HG03064 (cell line): ENCODE results near the gene DNAH14.

Source experiments
- ATAC-seq: cut with Tn5 transposase; IDR thresholded peaks from one replicate; pipeline ENCODE4 v1.9.1; 2021; ENCODE audit warnings: low read depth; ENCODE audit not compliant: unreplicated experiment

The DNAH14 gene

GRCh38 chr1:225422795-225423517 lies 493.5 kb downstream of the DNAH14 start:
- ATAC-seq = no peak

DNA sequence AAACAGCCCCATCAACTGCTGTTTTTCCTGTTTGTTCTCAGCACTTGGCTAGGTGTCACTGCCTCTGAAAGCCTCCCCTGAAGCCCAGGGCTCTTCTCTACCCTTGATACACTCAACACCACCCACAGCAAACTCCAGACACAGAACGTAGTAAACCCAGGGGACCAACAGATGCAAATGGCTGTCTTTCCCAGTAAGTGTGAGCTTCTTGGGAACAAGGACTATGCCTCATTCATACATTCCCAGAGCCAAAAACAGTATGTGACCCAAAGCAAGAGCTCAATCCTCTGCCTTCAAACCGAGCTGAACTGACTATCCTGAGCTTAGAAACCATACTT lies 494.0 kb downstream of the DNAH14 start:
- no peak for ATAC-seq

DNA sequence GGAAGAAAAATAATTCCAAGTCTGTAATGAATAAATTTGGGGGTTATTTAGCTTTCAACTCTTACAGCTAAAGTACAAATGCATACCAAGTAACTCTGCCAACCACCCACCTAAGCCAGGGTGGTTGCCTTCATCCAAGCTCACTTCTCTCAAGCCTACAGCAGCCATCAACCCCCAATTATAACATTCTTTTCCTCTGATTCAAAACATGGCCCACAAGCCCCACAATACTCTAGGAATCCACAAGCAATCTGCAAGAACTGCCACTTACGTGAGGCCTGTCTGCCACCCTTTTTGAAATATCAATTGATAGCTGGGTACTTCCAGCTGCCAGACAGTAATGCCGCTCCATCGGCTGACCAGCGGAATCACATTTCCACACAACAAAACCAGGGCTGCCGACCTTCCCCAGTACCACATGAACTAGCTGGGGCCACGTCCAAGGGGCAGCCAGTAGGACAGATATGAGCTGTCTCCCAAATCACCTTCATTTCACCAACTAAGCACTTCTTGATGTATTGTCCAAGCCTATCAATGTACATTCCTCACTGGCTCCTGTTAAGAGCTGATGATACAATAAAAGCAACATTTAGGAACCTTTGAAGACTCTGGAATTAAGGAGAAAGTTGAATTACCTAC lies 495.2 kb downstream of the DNAH14 start:
- no peak for ATAC-seq

GRCh38 chr1:225425201-225425786 lies 495.8 kb downstream of the DNAH14 start:
- no peak for ATAC-seq

DNA sequence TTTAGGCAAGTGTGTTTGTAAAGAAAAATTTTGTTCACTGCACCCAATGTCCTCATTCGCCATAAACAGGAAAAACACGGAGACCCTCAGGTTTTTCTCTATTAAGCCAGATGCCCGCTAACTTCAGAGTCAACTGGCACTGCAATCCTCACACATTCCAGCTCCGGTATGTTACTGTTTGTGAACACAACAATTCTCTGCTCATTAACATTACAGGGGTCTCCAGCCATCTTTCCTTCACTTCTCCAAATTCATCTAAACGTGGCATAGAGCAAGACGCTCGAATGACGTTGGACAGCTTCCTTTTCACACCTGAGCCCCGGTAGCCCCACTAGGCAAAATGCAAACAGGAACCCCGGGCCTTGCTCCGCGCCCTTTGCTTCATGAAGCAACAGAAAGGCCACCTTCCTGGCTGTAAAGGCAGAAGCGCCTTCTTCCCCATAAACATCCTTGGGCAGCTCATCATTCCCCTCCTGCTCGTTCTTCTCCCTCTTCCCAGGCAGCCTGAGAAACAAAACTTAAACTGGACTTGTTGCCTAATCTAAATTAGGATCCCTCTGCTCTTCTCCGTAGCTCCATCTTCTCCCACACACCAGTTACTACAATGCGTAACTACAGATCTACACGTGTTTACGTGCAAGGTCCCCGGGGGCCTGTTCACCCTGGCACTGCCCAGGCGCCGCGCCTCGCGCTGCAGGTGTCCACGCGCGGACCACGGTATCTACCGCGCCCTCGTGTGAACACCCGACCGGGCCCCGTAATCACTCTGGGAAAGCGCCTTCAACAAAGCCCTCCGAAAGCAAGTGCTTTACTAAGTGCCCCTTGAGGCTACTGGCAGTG lies 497.1 kb downstream of the DNAH14 start:
- ATAC-seq = no peak

GRCh38 chr1:225427235-225428067 lies 498.0 kb downstream of the DNAH14 start, which contains the start of gene LBR:
TSS of gene LBR (minus strand) at chr1:225428038. CDS start at chr1:225424075, 3,963 bp downstream.
- peak; percentile 33 for ATAC-seq

GRCh38 chr1:225428068-225428880 lies 498.8 kb downstream of the DNAH14 start:
- peak; percentile 86 for ATAC-seq

DNA sequence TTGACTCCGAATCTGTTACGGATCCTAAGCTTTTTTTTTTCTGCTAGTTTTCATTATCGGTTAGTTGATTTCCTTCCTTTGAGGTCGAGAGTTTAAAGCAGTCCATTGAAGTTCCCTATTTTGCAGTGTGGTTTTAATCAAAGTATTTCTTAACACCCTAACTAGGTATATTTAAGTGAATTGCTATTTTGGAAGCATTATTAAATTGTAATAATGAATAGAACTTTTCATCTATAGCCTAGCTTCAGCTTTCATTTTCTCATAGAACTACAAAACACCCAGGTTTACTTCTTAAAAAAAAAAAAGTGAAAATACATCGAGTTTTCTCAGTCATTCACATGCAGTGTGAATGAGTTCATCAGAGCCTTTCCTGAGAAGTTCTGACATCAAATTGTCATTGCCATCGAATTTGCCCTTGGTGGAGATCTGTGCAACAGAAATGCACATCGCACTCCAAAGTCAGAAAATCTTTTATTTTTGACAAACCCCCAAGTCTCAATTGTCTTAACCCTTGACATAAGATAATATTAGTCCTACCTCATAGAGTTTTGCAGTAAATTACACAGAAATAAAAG lies 499.5 kb downstream of the DNAH14 start:
- no peak for ATAC-seq

DNA sequence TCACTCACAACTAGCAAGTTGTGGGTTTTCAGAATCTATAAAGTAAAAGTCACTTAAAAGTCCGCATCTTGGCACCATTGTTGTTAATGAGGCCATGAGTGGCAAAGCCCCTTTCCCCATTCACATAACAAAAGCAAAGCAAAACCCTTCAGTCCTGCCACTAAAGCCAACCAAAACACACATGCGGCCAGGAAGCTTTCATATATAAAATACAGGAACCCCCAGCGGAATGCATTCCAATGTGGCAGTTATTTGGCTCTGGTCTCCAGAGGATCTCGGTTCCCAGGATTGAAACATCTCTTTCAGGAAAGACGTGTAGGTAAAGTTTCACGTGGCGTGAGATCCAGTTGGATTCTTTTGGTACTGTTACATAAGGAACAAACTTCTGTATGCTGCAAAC lies 500.8 kb downstream of the DNAH14 start:
- no peak for ATAC-seq

GRCh38 chr1:225431081-225431863 lies 501.8 kb downstream of the DNAH14 start:
- ATAC-seq = no peak

DNA sequence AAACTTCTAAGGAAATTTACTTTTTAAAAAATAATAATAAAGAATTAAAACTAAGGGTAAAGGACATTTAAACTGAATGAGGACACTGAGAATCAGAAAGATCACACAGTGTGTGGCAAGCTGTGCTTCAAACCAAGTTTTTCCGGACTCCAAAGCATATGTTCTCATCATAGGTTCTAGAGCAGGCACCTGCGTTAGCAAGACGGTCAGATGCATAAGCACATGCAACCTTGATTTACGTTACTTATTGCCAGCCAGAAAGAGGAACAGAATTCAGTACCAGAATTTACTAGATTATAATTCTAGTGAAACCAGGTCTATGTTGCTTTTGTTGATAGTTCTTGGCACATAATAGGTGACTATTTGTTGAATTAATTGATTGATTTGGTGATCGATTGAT lies 504.6 kb downstream of the DNAH14 start:
- ATAC-seq = no peak

DNA sequence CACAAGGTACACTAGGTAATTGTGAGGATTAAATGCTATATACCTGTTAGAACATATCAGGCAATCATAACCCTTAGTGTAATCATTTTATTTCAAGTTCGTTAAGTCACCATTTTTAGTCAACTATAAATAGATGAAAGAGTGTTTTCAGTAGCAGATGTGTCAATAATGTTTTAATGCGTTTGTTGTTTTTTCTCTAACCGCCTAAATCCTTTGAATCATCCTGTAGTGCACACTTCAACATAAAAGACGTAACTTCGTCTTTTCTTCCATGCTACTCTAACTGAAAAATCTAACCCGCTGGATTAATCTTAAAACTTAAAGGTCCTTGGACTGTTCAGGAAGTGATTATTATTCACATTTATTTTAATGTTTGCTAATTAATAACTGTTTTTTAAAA lies 505.6 kb downstream of the DNAH14 start:
- no peak for ATAC-seq

GRCh38 chr1:225435487-225435886 lies 506.0 kb downstream of the DNAH14 start:
- peak; percentile 18 for ATAC-seq

GRCh38 chr1:225435957-225436392 lies 506.5 kb downstream of the DNAH14 start:
- peak; percentile 69 for ATAC-seq

DNA sequence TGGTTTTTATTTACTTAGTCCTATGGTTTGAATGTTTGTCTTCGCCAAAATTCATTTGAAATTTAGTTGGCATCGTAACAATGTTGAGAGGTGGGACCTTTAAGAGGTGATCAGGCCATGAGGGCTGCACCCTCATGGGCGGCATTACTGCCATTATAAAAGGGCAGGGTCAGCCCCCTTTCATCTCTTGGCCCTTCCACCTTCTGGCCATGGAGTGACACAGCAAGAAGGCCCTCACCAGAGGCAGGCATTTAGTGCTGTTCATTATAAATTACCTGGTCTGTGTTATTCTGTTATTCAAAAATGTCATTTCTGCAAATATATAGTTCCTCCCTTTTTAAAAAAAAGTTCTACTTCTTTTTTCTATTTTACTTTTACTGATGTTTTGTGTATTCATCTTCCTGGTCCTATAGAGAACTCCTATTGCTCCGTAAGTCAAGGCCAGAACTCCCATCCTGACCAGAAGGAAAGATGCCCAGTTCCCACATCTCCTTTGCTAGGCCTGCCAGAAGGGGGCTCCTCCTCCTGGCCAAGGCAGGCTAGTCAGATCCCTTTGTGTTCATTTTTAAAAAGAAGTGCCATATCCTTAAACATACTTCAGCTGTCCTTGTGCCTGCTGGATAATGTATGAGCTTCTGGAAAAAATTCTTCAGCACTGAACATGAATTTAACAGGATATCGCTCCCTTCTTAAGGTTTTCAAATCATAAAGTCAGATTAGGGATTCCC lies 508.4 kb downstream of the DNAH14 start:
- no peak for ATAC-seq

GRCh38 chr1:225440380-225441221 lies 511.1 kb downstream of the DNAH14 start:
- no peak for ATAC-seq
